GM12892 (cell line): ENCODE measurements around the gene LRRC56.
"Not testable (repeated sequence)": the region's sequence is repeated elsewhere in the genome, so short reads cannot be mapped to it uniquely, and the experiment has no call there.

Source experiments
- DNase-seq: peaks from one replicate; pipeline ENCODE4 v3.0.0; 2011; ENCODE audit not compliant: insufficient read length
- FAIRE-seq: peaks from 2 replicates; lab custom pipeline; 2011; peaks lifted over from hg19 to GRCh38; lab: Jason Lieb, UNC
- POLR2A ChIP-seq: IDR thresholded peaks from 2 replicates; pipeline ENCODE4 v1.6.1; 2011; ENCODE audit warnings: low read depth, low read length, control low read depth
- POLR2AphosphoS5 ChIP-seq: IDR thresholded peaks from 2 replicates; pipeline ENCODE4 v1.6.1; 2011; ENCODE audit warnings: low read depth, low read length, control low read depth
- TAF1 ChIP-seq: IDR thresholded peaks from 2 replicates; pipeline ENCODE4 v1.6.1; 2011; ENCODE audit warnings: low read depth, mild to moderate bottlenecking, control low read depth, low read length, borderline replicate concordance

The LRRC56 gene

DNA sequence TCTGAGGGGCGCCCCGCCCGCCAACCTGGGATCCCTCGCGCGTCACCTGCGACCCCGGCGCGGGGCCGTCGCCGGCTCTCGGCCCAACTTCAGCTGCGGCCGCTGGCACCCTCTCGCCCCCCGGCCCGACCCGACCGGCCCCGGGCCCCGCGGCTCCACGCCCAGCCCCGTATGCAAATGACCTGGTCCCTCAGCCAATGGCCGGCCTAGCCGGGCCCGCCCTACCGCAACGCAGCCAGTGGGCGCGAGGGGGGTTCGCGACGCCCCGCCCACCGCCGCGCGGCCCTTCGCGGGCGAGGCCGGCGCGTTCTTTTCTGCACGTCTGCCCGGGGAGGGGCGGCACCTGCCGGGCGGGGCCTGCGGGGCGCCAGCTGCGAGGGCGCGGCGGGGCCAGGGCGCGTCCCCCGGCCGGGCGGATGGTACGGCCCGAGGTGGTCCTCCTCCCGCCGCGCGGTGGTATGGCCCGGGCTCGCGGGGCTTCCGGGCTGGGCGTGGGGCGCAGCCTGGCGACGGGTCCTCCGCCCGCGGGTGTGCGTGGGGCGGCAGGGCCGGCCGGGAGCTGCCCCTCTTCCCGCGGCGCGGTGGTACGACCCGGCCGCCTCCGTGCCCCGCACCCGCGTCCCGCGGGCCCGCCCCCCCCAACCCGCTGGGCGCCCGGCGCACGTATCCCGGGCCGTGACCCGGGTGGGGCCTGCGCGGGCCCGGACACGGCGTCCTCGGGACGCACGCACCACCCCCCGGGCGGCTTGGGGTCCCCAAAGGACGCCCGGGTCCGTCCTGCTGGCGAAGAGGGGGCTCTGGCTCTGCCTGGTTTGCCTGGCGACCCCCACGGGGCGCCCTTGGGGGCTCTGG lies 31.2 kb downstream of the LRRC56 start:
- DNase-seq = peak; percentile 100
- TF ChIP-seq POLR2A (peak; percentile 67; the same call in 1 of the 2 replicates), POLR2AphosphoS5 (no peak)
- peak; percentile 100 for FAIRE-seq

GRCh38 chr11:569158-569885 lies 32.0 kb downstream of the LRRC56 start:
- no peak for TF ChIP-seq TAF1
- DNase-seq = no peak
- FAIRE-seq = peak; percentile 48

DNA sequence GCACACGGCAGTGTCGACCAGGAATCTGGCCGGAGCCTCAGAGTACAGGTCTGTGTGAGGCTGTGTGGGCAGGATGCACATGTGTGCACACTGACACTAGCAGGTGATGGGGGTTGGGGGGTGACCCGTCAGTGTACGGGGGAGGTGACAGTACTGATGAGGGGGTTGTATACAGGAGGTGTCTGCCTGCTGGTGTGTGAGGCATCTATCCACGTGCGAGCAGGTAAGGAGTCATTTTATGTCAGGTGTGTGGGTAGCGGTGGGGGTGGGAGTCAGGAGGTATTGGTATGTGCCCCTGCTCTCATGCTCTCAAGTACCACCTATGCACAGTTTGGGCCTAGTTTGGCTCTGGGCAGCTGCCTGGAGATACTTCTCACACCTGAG lies 34.5 kb downstream of the LRRC56 start:
- DNase-seq (no peak), FAIRE-seq (no peak)
- TF ChIP-seq POLR2AphosphoS5 (no peak), TAF1 (no peak), POLR2A (no peak)

GRCh38 chr11:573146-573759 lies 35.9 kb downstream of the LRRC56 start:
- DNase-seq = no peak
- no peak for TF ChIP-seq TAF1
- TF ChIP-seq POLR2A = no peak
- TF ChIP-seq POLR2AphosphoS5 = no peak
- no peak for FAIRE-seq

DNA sequence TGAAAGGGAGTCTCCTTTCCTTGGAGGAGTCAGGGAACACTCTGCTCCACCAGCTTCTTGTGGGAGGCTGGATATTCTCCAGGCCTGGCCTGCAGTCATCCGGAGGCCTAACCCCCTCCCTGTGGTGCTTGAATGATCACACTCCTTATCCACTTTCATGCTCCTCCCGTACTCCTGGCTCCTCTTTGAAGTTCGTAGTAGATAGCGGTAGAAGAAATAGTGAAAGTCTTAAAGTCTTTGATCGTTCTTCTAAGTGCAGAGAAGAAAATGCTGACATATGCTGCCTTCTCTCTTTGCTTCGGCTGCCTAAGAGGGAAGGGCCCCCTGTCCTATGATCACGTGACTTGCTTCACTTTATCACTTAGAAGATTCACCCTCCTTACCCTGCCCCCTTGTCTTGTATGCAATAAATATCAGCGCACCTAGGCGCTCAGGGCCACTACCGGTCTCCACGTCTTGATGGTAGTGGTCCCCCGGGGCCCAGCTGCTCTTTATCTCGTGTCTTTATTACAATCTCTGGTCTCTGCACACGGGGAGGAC lies 36.8 kb downstream of the LRRC56 start:
- FAIRE-seq, DNase-seq: not testable (repeated sequence)

GRCh38 chr11:574632-575312 lies 37.4 kb downstream of the LRRC56 start:
- TF ChIP-seq POLR2A (no peak), POLR2AphosphoS5 (no peak), TAF1 (no peak)
- FAIRE-seq (peak; percentile 89), DNase-seq (no peak)

DNA sequence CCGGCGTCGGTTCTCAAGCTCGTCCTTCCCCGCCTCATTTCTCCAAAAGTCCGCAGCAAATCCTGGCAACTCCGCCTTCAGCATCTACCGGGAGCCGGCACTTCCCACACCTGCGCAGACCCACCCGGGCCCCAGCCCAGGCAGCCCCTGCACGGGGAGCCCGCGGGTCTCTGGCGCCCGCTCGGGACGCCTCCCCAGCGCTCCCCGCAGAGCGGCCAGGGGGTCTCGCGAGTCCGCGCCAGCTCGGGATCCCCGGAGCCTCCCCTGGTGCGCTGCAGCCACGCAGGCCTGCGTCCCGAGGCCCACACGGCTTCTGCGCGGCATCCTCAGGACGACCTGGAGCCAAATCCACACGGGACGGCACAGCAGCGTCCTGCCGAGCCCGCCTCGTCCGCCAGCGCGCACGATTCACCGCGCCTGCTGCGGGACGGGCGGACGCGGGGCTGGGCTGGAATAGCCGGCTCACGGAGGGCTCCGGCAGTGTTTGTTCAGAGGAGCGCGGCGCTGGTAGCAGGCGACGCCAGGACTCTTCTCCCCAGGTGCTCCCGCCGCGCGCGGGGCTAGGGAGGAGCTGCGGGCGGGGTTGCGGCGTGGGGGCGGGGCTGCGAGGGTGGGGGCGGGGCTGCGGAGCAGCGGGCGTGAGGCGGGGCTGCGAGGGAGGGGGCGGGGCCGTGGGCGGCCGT lies 38.1 kb downstream of the LRRC56 start:
- DNase-seq (peak; percentile 83), FAIRE-seq (no peak)
- TF ChIP-seq POLR2AphosphoS5 = no peak
- TF ChIP-seq TAF1 = no peak
- no peak for TF ChIP-seq POLR2A

DNA sequence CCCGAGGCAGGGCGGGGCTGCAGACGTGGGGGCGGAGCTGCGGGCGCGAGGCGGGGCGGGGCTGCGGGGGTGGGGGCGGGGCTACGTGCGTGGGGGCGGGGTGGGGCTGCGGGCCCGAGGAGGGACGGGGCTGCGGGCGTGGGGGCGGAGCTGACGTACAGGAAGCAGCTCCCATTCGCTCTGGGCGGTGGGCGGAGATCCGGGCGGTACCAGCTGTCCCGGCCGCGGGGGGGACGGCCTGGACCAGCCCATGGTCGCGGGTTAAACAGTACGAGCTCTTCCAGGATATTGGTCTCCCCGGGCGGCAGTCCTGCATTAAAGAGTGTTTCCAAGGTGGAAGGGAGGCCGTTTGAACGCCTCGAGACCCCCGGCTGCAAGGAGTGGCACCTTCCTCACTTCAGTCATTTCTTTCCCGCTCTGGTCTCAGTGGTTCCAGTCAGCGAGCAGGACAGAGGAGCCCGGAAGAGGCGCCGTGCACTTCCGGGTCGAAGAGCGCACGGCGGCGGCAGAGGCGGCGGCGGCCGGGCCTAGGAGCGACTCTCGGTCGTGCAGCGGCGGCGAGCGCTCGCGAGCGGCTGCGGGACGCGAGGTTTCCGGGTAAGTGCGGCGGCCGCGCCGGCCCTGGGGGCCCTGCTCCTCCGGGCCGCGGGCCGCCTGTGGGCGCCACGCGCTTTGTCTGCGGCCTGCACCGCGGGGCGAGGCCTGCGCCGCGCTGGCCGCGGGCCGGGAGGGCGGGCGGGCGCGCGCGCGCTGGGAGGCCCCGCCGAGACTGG lies 38.9 kb downstream of the LRRC56 start, which contains the start of gene PHRF1:
PHRF1 (plus strand) TSS at position 475 of the 773 bp plus-strand sequence. CDS start 5,043 bp downstream, outside the sequence.
- TF ChIP-seq POLR2A (peak; percentile 88), TAF1 (peak; percentile 94), POLR2AphosphoS5 (peak; percentile 85)
- peak; percentile 99 for DNase-seq
- peak; percentile 99 for FAIRE-seq

DNA sequence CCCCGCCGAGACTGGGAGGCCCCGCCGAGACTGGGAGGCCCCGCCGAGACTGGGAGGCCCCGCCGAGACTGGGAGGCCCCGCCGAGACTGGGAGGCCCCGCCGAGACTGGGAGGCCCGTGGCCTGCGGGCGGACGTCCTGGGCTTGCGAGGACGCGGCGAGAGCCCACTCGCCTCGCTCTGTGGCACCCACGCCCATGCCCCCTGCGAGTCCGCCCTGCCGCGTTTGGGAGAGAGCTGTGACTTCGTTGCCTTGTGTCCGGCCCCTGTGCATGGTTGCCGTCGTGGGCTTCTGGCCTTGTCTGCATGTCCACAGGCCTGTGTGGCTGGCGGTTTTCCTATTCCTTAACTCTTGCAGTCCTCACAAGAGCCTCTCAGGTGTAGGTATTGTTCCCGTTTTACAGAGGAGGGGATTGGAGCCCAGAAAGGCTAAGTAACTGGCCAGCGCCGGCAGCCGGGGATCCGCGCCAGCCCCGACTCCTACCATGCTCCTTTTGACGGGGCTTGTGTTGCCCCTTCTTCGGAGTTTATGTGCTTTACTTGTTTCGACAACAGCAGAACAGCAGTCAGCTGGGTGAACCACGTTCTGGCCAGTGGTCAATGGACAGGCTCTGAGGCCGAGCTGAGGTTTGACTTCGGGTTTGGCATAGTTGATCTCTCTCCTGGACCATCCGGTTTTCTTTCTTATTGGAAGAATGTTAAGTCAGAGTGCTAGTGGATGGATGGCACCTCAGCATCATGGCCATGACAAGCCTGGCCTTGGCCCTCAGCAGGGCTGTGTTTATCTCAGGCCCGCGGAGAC lies 39.7 kb downstream of the LRRC56 start:
- FAIRE-seq (peak; percentile 74), DNase-seq (no peak)
- TF ChIP-seq POLR2AphosphoS5 = no peak
- TF ChIP-seq POLR2A = no peak
- TF ChIP-seq TAF1 = no peak

DNA sequence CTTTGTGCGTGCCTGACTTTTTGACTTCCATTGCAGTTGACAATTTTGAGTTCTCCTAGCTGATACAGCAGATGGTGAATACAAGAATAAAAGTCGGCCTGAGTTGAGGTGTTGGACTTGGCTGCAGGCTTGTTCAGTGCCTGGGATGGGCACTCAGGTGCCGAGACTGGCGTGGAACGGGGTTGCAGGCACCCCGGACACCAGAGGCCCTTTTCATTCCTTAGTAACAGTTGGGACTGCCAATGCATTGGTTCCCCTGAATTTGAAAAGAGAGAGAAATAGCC lies 40.2 kb downstream of the LRRC56 start:
- FAIRE-seq (no peak), DNase-seq (no peak)
- no peak for TF ChIP-seq TAF1
- no peak for TF ChIP-seq POLR2A
- TF ChIP-seq POLR2AphosphoS5 = no peak
